ENCODE results near the gene TNFSF12.

- TF ChIP-seq CTCF (optimal IDR thresholded peaks at IDR 0.05 in 1 of 3, IDR thresholded peaks at IDR 0.05 in 1 of 3, conservative IDR thresholded peaks at IDR 0.05 in 1 of 3; ENCODE audit: extremely low read depth in 1 of 3, insufficient read depth in 2 of 3, low read length in 3 of 3) (no peak), EZH2 (IDR thresholded peaks at IDR 0.05; ENCODE audit: low read length) (no peak)
These were observed 4.5 kb downstream of the TNFSF12 start for GRCh38 chr17:7553356-7553755.
